WTC11 (cell line): ENCODE data around the gene PHF1. TPM values are rescaled to one million over a fixed set of nuclear protein-coding genes. Genes with fewer than 3 reads are reported as not detected.

ENCODE experiments used
- ATAC-seq: fragments of 200-7000 bp; cut with Tn5 transposase; 2 replicates; pipeline ENCODE4 v1.10.0; 2021; ENCODE audit warnings: mild to moderate bottlenecking, moderate library complexity
- CTCF ChIA-PET: fragments of 300-600 bp; sonication (Branson Sonifier 250); formaldehyde crosslinking; loops from one replicate; lab custom pipeline; 2021; ENCODE audit warnings: antibody characterized with exemption; lab: Charles Lee
- POLR2A ChIA-PET: fragments of 350-600 bp; sonication (Branson Sonifier 250); formaldehyde crosslinking; loops from one replicate; lab custom pipeline; 2021; ENCODE audit warnings: antibody characterized with exemption; lab: Charles Lee
- DNase-seq: peaks from one replicate; pipeline ENCODE4 v3.0.0; 2021; ENCODE audit warnings: low spot score
- H3K27ac Mint-ChIP-seq: 2 replicates; pipeline ENCODE4 v1.8.0; 2021; ENCODE audit warnings: mixed read lengths
- H3K27me3 Mint-ChIP-seq: 2 replicates; pipeline ENCODE4 v1.8.0; 2021; ENCODE audit warnings: low read depth, mild to moderate bottlenecking, moderate library complexity, mixed read lengths
- H3K36me3 Mint-ChIP-seq: 2 replicates; pipeline ENCODE4 v1.8.0; 2021; ENCODE audit warnings: mixed read lengths
- H3K4me1 Mint-ChIP-seq: 2 replicates; pipeline ENCODE4 v1.8.0; 2022; ENCODE audit warnings: mixed read lengths
- H3K4me3 Mint-ChIP-seq: 2 replicates; pipeline ENCODE4 v1.8.0; 2021; ENCODE audit warnings: mild to moderate bottlenecking, moderate library complexity, mixed read lengths
- H3K9me3 Mint-ChIP-seq: 2 replicates; pipeline ENCODE4 v1.8.0; 2021; ENCODE audit warnings: mixed read lengths
- ATF1 ChIP-seq: sonication (generic); formaldehyde crosslinking; IDR thresholded peaks from 2 replicates; pipeline ENCODE4 v1.8.1; 2023; ENCODE audit warnings: mild to moderate bottlenecking, moderate library complexity, missing genetic modification reagents
- ELF4 ChIP-seq: sonication (generic); formaldehyde crosslinking; IDR thresholded peaks from 2 replicates; pipeline ENCODE4 v1.8.1; 2022; ENCODE audit warnings: low read depth, mild to moderate bottlenecking, moderate library complexity, missing genetic modification reagents
- EMX1 ChIP-seq: fragments of 250-450 bp; sonication (Bioruptor Pico); IDR thresholded peaks from 2 replicates; pipeline ENCODE4 v1.8.0; 2021; ENCODE audit warnings: mild to moderate bottlenecking
- ERG ChIP-seq: fragments of 250-450 bp; sonication (Bioruptor Pico); IDR thresholded peaks from 2 replicates; pipeline ENCODE4 v1.8.0; 2021; ENCODE audit warnings: mild to moderate bottlenecking
- ESRRA ChIP-seq: sonication (generic); formaldehyde crosslinking; IDR thresholded peaks from 2 replicates; pipeline ENCODE4 v1.8.1; 2022; ENCODE audit warnings: mild to moderate bottlenecking, missing genetic modification reagents, borderline replicate concordance
- ETV6 ChIP-seq: sonication (generic); formaldehyde crosslinking; IDR thresholded peaks from 2 replicates; pipeline ENCODE4 v1.8.1; 2022; ENCODE audit warnings: mild to moderate bottlenecking, missing genetic modification reagents
- FOXK1 ChIP-seq: sonication (generic); formaldehyde crosslinking; IDR thresholded peaks from 2 replicates; pipeline ENCODE4 v1.8.0; 2022; ENCODE audit warnings: mild to moderate bottlenecking, moderate library complexity, missing genetic modification reagents
- GTF2I ChIP-seq: fragments of 250-450 bp; sonication (Bioruptor Pico); conservative IDR thresholded peaks from 2 replicates; pipeline ENCODE4 v1.4.0; 2021; ENCODE audit warnings: mild to moderate bottlenecking
- MYBL2 ChIP-seq: sonication (generic); formaldehyde crosslinking; IDR thresholded peaks from 2 replicates; pipeline ENCODE4 v1.8.1; 2023; ENCODE audit warnings: mild to moderate bottlenecking, moderate library complexity, missing genetic modification reagents
- PRRX2 ChIP-seq: fragments of 250-450 bp; sonication (Bioruptor Pico); IDR thresholded peaks from 2 replicates; pipeline ENCODE4 v1.8.0; 2021; ENCODE audit warnings: mild to moderate bottlenecking
- RORB ChIP-seq: fragments of 250-450 bp; sonication (Bioruptor Pico); IDR thresholded peaks from 2 replicates; pipeline ENCODE4 v1.9.0; 2021; ENCODE audit warnings: mild to moderate bottlenecking
- TEAD1 ChIP-seq: sonication (generic); formaldehyde crosslinking; IDR thresholded peaks from 2 replicates; pipeline ENCODE4 v1.8.0; 2022; ENCODE audit warnings: mild to moderate bottlenecking, missing genetic modification reagents
- TP53 ChIP-seq: sonication (generic); formaldehyde crosslinking; IDR thresholded peaks from 2 replicates; pipeline ENCODE4 v1.8.1; 2023; ENCODE audit warnings: mild to moderate bottlenecking, missing genetic modification reagents
- USF2 ChIP-seq: sonication (generic); formaldehyde crosslinking; IDR thresholded peaks from 2 replicates; pipeline ENCODE4 v1.8.1; 2023; ENCODE audit warnings: mild to moderate bottlenecking, missing genetic modification reagents, moderate library complexity
- ZNF121 ChIP-seq: sonication (generic); formaldehyde crosslinking; IDR thresholded peaks from 2 replicates; pipeline ENCODE4 v1.8.0; 2023; ENCODE audit warnings: missing genetic modification reagents
- ZNF232 ChIP-seq: sonication (generic); formaldehyde crosslinking; IDR thresholded peaks from 2 replicates; pipeline ENCODE4 v1.8.0; 2022; ENCODE audit warnings: mild to moderate bottlenecking, missing genetic modification reagents
- ZNF423 ChIP-seq: fragments of 250-450 bp; sonication (Bioruptor Pico); IDR thresholded peaks from 2 replicates; pipeline ENCODE4 v2.1.2; 2022; ENCODE audit warnings: mild to moderate bottlenecking, moderate library complexity
- total RNA-seq: library from RNA; stranded (reverse); gene quantifications from 3 replicates; pipeline ENCODE4 v1.2.3, GENCODE V29; 2021

The PHF1 gene
- total RNA-seq, 1 experiment from 2014 or later: 63.6 TPM

- TF ChIP-seq ETV6 (CRISPR knock-in tag) (peak; percentile 98), TEAD1 (CRISPR knock-in tag) (peak; percentile 74; the same call in 1 of the 2 replicates), ELF4 (CRISPR knock-in tag) (no peak), FOXK1 (CRISPR knock-in tag) (peak; percentile 43; the same call in 1 of the 2 replicates), USF2 (no peak), ZNF423 (CRISPR knock-in tag) (peak; percentile 92), ZNF232 (0 out of 2 replicates have a peak, but pooled peaks have one; percentile 13)
- peak overlapping the region; percentile 71 for H3K4me3 Mint-ChIP-seq
- ATAC-seq: peak; percentile 1; the same call in 1 of the 2 replicates
- ChIA-PET CTCF (interaction anchor here (1.0 to 2.4 kb wide), 4 partner anchors 14 to 155 kb away, joined by 4 to 30 read pairs (median 10); partner anchors contain the start of genes B3GALT4 and CUTA), POLR2A (interaction anchor here (0.6 to 4.1 kb wide), 4 partner anchors 8 to 153 kb away, joined by 3 to 26 read pairs (median 8); partner anchors contain the start of genes PHF1 and ZBTB9)
- H3K36me3 Mint-ChIP-seq: peaks cover 21% of the 10 kb centered on the region
- H3K4me1 Mint-ChIP-seq: peaks cover 58% of the 10 kb centered on the region
- peak overlapping the region; percentile 93 for H3K27ac Mint-ChIP-seq
- DNase-seq: peak; percentile 47
- no peaks in the 10 kb centered on the region for H3K9me3 Mint-ChIP-seq
- no peaks in the 10 kb centered on the region for H3K27me3 Mint-ChIP-seq
These were observed 21.2 kb downstream of the PHF1 start for GRCh38 chr6:33431880-33432541.

GRCh38 chr6:33432546-33432945 lies 21.7 kb downstream of the PHF1 start:
- CTCF ChIA-PET: interaction anchor here (0.9 to 1.5 kb wide), 4 partner anchors 14 to 155 kb away, joined by 3 to 7 read pairs (median 4); partner anchors contain the start of genes B3GALT4, CUTA and ZBTB9
- ATAC-seq: no peak
- H3K4me3 Mint-ChIP-seq: peak overlapping the region; percentile 71

GRCh38 chr6:33433001-33433543 lies 22.3 kb downstream of the PHF1 start:
- ChIA-PET POLR2A (interaction anchor here (0.8 to 4.1 kb wide), 3 partner anchors 21 to 161 kb away, joined by 3 to 26 read pairs (median 3); partner anchors contain the start of genes PHF1, RPS18, VPS52 and ZBTB9), CTCF (interaction anchor here (0.5 to 1.5 kb wide), 9 partner anchors 15 to 198 kb away, joined by 3 to 7 read pairs (median 3); partner anchors contain the start of genes B3GALT4, CUTA and ZBTB9)
- ATAC-seq (peak; percentile 13; the same call in 1 of the 2 replicates), DNase-seq (no peak)
- Mint-ChIP-seq H3K4me1 (peaks cover 53% of the 10 kb centered on the region), H3K36me3 (peaks cover 30% of the 10 kb centered on the region), H3K9me3 (no peaks in the 10 kb centered on the region), H3K4me3 (peak overlapping the region; percentile 71), H3K27ac (peak overlapping the region; percentile 93), H3K27me3 (no peaks in the 10 kb centered on the region)
- TF ChIP-seq PRRX2 (CRISPR knock-in tag): no peak
- 0 out of 2 replicates have a peak, but pooled peaks have one; percentile 51 for TF ChIP-seq EMX1
- 0 out of 2 replicates have a peak, but pooled peaks have one; percentile 8 for TF ChIP-seq GTF2I (CRISPR knock-in tag)

More at GRCh38 chr6:33432546-33432945, 21.7 kb downstream of the PHF1 start:
- Mint-ChIP-seq H3K9me3 (no peaks in the 10 kb centered on the region), H3K36me3 (peaks cover 26% of the 10 kb centered on the region), H3K27me3 (no peaks in the 10 kb centered on the region), H3K27ac (peak overlapping the region; percentile 93), H3K4me1 (peaks cover 53% of the 10 kb centered on the region)
- POLR2A ChIA-PET: interaction anchor here (0.8 to 4.1 kb wide), 2 partner anchors 22 to 161 kb away, joined by 3 to 26 read pairs; partner anchors contain the start of genes RPS18, VPS52 and ZBTB9
- TF ChIP-seq ZNF121 (CRISPR knock-in tag) (no peak), ESRRA (no peak)
- no peak for DNase-seq

GRCh38 chr6:33433544-33434191 lies 22.9 kb downstream of the PHF1 start:
- peak; percentile 9; the same call in 1 of the 2 replicates for ATAC-seq
- ChIA-PET POLR2A (interaction anchor here (0.8 to 4.1 kb wide), 3 partner anchors 21 to 162 kb away, joined by 3 to 26 read pairs (median 3); partner anchors contain the start of genes PHF1, RPS18, VPS52 and ZBTB9), CTCF (interaction anchor here (0.5 to 1.5 kb wide), 8 partner anchors 15 to 198 kb away, joined by 3 to 7 read pairs (median 3); partner anchors contain the start of genes CUTA and ZBTB9)
- Mint-ChIP-seq H3K27me3 (no peaks in the 10 kb centered on the region), H3K4me3 (peak overlapping the region; percentile 71), H3K9me3 (no peaks in the 10 kb centered on the region), H3K27ac (peak overlapping the region; percentile 93), H3K4me1 (peaks cover 48% of the 10 kb centered on the region), H3K36me3 (peaks cover 36% of the 10 kb centered on the region)
- TF ChIP-seq TP53 (CRISPR knock-in tag): no peak
- TF ChIP-seq ERG (CRISPR knock-in tag): no peak
- TF ChIP-seq ATF1 (CRISPR knock-in tag): no peak
- no peak for TF ChIP-seq GTF2I (CRISPR knock-in tag)
- TF ChIP-seq RORB (CRISPR knock-in tag): no peak
- no peak for TF ChIP-seq MYBL2
- no peak for DNase-seq
